K562 (cell line): ENCODE measurements around the gene OR51V1. TPM values are rescaled to one million over a fixed set of nuclear protein-coding genes. Genes with fewer than 3 reads are reported as not detected.

ENCODE experiments used
- ATAC-seq: fragments of 200-7000 bp; cut with Tn5 transposase; 3 replicates; pipeline ENCODE4 v1.9.1; 2020; ENCODE audit warnings: moderate library complexity
- BruUV-seq: library from RNA; stranded (reverse); fragments of 400-500 nt; replicated peaks from 2 replicates; lab custom pipeline; 2021; lab: Mats Ljungman, UMichigan
- CTCF ChIA-PET: fragments of 300-600 bp; formaldehyde crosslinking; extraction: SDS; loops from one replicate; lab custom pipeline; 2021; ENCODE audit warnings: low intra/inter-chr PET ratio; lab: Yijun Ruan, JAX
- POLR2A ChIA-PET: fragments of 300-600, 350-650 bp; sonication (Branson Sonifier 250); formaldehyde crosslinking; extraction: SDS; loops from one replicate; lab custom pipeline; 2021; ENCODE audit warnings: antibody characterized with exemption, inconsistent platforms; lab: Yijun Ruan, JAX
- DNase-seq, 4 experiments: peaks; one replicate each; pipeline versions ENCODE4 v3.0.0 to v3.0.0-alpha.2; 2011 to 2018; ENCODE audit warnings: low spot score in 3 of 4, mixed read lengths in 3 of 4; ENCODE audit errors: extremely low read depth in 1 of 4
- FAIRE-seq: peaks from 2 replicates; lab custom pipeline; 2011; peaks lifted over from hg19 to GRCh38; lab: Jason Lieb, UNC
- H2AFZ ChIP-seq: 2 replicates; pipeline ENCODE4 v1.6.0; 2011; ENCODE audit warnings: low read depth, low read length, control low read depth, inconsistent platforms
- H3K27ac ChIP-seq: fragments of 200-600 bp; 3 replicates; pipeline ENCODE4 v1.8.0; 2011; ENCODE audit warnings: low read depth, mild to moderate bottlenecking, control low read depth, inconsistent platforms, low read length, moderate library complexity, mixed read lengths; ENCODE audit errors: extremely low read depth
- H3K27me3 ChIP-seq, 2 experiments: fragments of 300-600 bp in 1 of 2; 2 replicates in 1 of 2; 3 replicates in 1 of 2; pipeline versions ENCODE4 v1.6.0 to v1.8.0; 2011; ENCODE audit warnings: inconsistent platforms in 2 of 2, low read length in 2 of 2, mild to moderate bottlenecking in 1 of 2, mixed read lengths in 1 of 2, moderate library complexity in 1 of 2; ENCODE audit not compliant: control insufficient read depth in 2 of 2, insufficient read depth in 2 of 2
- H3K36me3 ChIP-seq: fragments of 300-600 bp; 3 replicates; pipeline ENCODE4 v1.8.0; 2011; ENCODE audit warnings: mild to moderate bottlenecking, low read length, inconsistent platforms; ENCODE audit not compliant: control insufficient read depth, insufficient read depth
- H3K4me1 ChIP-seq, 2 experiments: fragments of 200-600 bp in 1 of 2; replicated peaks in 1 of 2; 2 replicates in 1 of 2; 3 replicates in 1 of 2; pipeline versions ENCODE4 v1.5.1 to v1.8.0; 2011; ENCODE audit warnings: inconsistent platforms in 2 of 2, low read length in 2 of 2, mild to moderate bottlenecking in 1 of 2, mixed read lengths in 1 of 2, moderate library complexity in 1 of 2; ENCODE audit not compliant: control insufficient read depth in 2 of 2, insufficient read depth in 2 of 2
- H3K4me2 ChIP-seq: 2 replicates; pipeline ENCODE4 v1.6.1; 2011; ENCODE audit warnings: low read length, control low read depth, inconsistent platforms, mixed read lengths; ENCODE audit not compliant: insufficient read depth
- H3K4me3 ChIP-seq: fragments of 200-600 bp; sonication (generic), shearing (Covaris generic); 2 replicates; pipeline ENCODE4 v1.5.1; 2016; ENCODE audit warnings: control low read depth, inconsistent platforms
- H3K79me2 ChIP-seq: fragments of 200-600 bp; 3 replicates; pipeline ENCODE4 v1.8.0; 2011; ENCODE audit warnings: low read length, inconsistent platforms; ENCODE audit not compliant: control insufficient read depth, insufficient read depth
- H3K9ac ChIP-seq, 2 experiments: 2 replicates each; pipeline versions ENCODE4 v1.6.0 to v1.6.1; 2011; ENCODE audit warnings: low read depth in 2 of 2, low read length in 2 of 2, control low read depth in 1 of 2, inconsistent platforms in 1 of 2, mild to moderate bottlenecking in 1 of 2, mixed read lengths in 1 of 2; ENCODE audit not compliant: insufficient read depth in 1 of 2
- H3K9me1 ChIP-seq: one replicate; pipeline ENCODE4 v1.6.0; 2011; ENCODE audit warnings: inconsistent platforms, mild to moderate bottlenecking, low read length, moderate library complexity; ENCODE audit not compliant: control insufficient read depth, insufficient read depth
- H3K9me3 ChIP-seq: replicated peaks from 2 replicates; pipeline ENCODE4 v1.5.1; 2011; ENCODE audit warnings: low read depth, low read length, inconsistent platforms; ENCODE audit not compliant: control insufficient read depth, insufficient read depth
- H4K20me1 ChIP-seq: replicated peaks from 2 replicates; pipeline ENCODE4 v1.6.1; 2011; ENCODE audit warnings: low read length, inconsistent platforms, mixed read lengths; ENCODE audit not compliant: control insufficient read depth, insufficient read depth
- ARID1B ChIP-seq: fragments of 450-650 bp; IDR thresholded peaks from 2 replicates; pipeline ENCODE4 v1.6.1; 2016; ENCODE audit warnings: antibody characterized with exemption, mild to moderate bottlenecking, inconsistent platforms
- BHLHE40 ChIP-seq: IDR thresholded peaks from 2 replicates; pipeline ENCODE4 v1.6.1; 2011; ENCODE audit warnings: low read length, improper control_type of control experiment
- DEAF1 ChIP-seq: fragments of 450-650 bp; formaldehyde crosslinking; IDR thresholded peaks from 2 replicates; pipeline ENCODE4 v1.4.0; 2020; ENCODE audit warnings: mild to moderate bottlenecking, moderate library complexity
- E2F1 ChIP-seq: sonication (generic); formaldehyde crosslinking; IDR thresholded peaks from 2 replicates; pipeline ENCODE4 v1.8.1; 2023; ENCODE audit warnings: mild to moderate bottlenecking, missing genetic modification reagents, moderate library complexity
- FIP1L1 ChIP-seq: fragments of 200-400 bp; formaldehyde crosslinking; IDR thresholded peaks from 2 replicates; pipeline ENCODE4 v1.6.1; 2018; ENCODE audit warnings: mild to moderate bottlenecking, low read depth, low read length; ENCODE audit not compliant: poor library complexity, severe bottlenecking
- FOXA3 ChIP-seq, 2 experiments: fragments of 450-650 bp in 1 of 2; sonication (generic) in 1 of 2; formaldehyde crosslinking; IDR thresholded peaks in 1 of 2; conservative IDR thresholded peaks in 1 of 2; 2 replicates each; pipeline versions ENCODE4 v1.4.0 to v1.8.0; 2020 to 2022; ENCODE audit warnings: mild to moderate bottlenecking in 2 of 2, missing genetic modification reagents in 1 of 2
- FOXM1 ChIP-seq, 2 experiments: fragments of 450-650 bp in 1 of 2; sonication (generic) in 1 of 2; formaldehyde crosslinking in 1 of 2; IDR thresholded peaks; 2 replicates each; pipeline versions ENCODE4 v1.6.1 to v1.9.0; 2017 to 2022; ENCODE audit warnings: low read depth in 2 of 2, mild to moderate bottlenecking in 2 of 2, missing genetic modification reagents in 1 of 2, moderate library complexity in 1 of 2
- HINFP ChIP-seq: fragments of 450-650 bp; conservative IDR thresholded peaks from 2 replicates; pipeline ENCODE4 v1.6.1; 2016; ENCODE audit warnings: missing genetic modification characterization, low read depth, mild to moderate bottlenecking, control low read depth, missing compliant biosample characterization
- KDM1A ChIP-seq, 2 experiments: fragments of 450-650 bp; IDR thresholded peaks; 2 replicates each; pipeline ENCODE4 v1.6.1; 2016; ENCODE audit warnings: mild to moderate bottlenecking in 2 of 2
- RCOR1 ChIP-seq, 2 experiments: IDR thresholded peaks; 2 replicates each; pipeline ENCODE4 v1.6.1; 2012; ENCODE audit warnings: low read depth in 2 of 2, low read length in 2 of 2, borderline replicate concordance in 1 of 2, improper control_type of control experiment in 1 of 2
- SIRT6 ChIP-seq: IDR thresholded peaks from one replicate; pipeline ENCODE4 v1.6.1; 2012; ENCODE audit warnings: low read depth, mild to moderate bottlenecking, control low read depth, inconsistent platforms, low read length, moderate library complexity
- TCF3 ChIP-seq: sonication (generic); formaldehyde crosslinking; IDR thresholded peaks from 2 replicates; pipeline ENCODE4 v1.4.0; 2020; ENCODE audit warnings: mild to moderate bottlenecking, missing genetic modification reagents
- TEAD2 ChIP-seq: fragments of 450-650 bp; IDR thresholded peaks from 2 replicates; pipeline ENCODE4 v1.6.1; 2016; ENCODE audit warnings: missing genetic modification characterization, control low read depth, missing compliant biosample characterization
- XRCC5 ChIP-seq: fragments of 200-400 bp; formaldehyde crosslinking; IDR thresholded peaks from 2 replicates; pipeline ENCODE4 v1.6.1; 2017; ENCODE audit warnings: low read depth, mild to moderate bottlenecking, low read length
- WGBS: fragments of 100-300 bp; shearing (Covaris generic); methylation state at CpG from one replicate; pipeline ENCODE4 v1.1.6; 2016; ENCODE audit warnings: low coverage, mixed read lengths; ENCODE audit not compliant: insufficient coverage; ENCODE audit errors: missing lambda C conversion rate; 5-methylcytosine and 5-hydroxymethylcytosine counted together
- in situ Hi-C: fragments of 300-500 bp; cut with MboI; formaldehyde crosslinking; loops from 4 replicates; pipeline ENCODE4 v1.15.0; 2018; ENCODE audit warnings: inconsistent platforms, mixed read lengths
- intact Hi-C: fragments of 100-400 bp; cut with micrococcal nuclease; formaldehyde crosslinking; loops from 2 replicates; pipeline ENCODE4 v1.14.2; 2022
- polyA plus RNA-seq, 8 experiments: library from polyadenylated mRNA; depleted of rRNA in 4 of 8; stranded (reverse) in 5 of 8; unstranded in 3 of 8; fragments of >200 nt; fragmentation: Nextera tagmentation in 2 of 8; fragmentation: Illumina TruSeq in 1 of 8; extraction: Ambion mirVana in 2 of 8; extraction: Trizol in 1 of 8; gene quantifications; 2 replicates each; pipeline versions ENCODE4 v1.2.1 to v1.2.3, GENCODE V29; 2011 to 2014; ENCODE audit warnings: inconsistent platforms in 1 of 8, missing spikeins in 1 of 8
- total RNA-seq, 7 experiments: library from RNA; depleted of rRNA in 6 of 7; stranded (reverse); fragments of >200 nt in 6 of 7; fragmentation: Illumina TruSeq in 2 of 7; extraction: Trizol in 2 of 7; gene quantifications; 2 replicates each; pipeline versions ENCODE4 v1.2.1 to v1.2.3, GENCODE V29; 2011 to 2021; ENCODE audit warnings: low replicate concordance in 1 of 7
- TF ChIP-seq, protein P1 (sequence below): fragments of 250-450 bp; sonication (Bioruptor Pico); IDR thresholded peaks from 2 replicates; pipeline ENCODE4 v1.8.0; 2022; ENCODE audit warnings: moderate library complexity, mild to moderate bottlenecking, inconsistent platforms

Gene OR51V1
- total and polyA plus RNA-seq, 9 of the 15 experiments (the other 6 are each of a cell fraction or from before 2014, with no cell fraction given) = not detected

DNA sequence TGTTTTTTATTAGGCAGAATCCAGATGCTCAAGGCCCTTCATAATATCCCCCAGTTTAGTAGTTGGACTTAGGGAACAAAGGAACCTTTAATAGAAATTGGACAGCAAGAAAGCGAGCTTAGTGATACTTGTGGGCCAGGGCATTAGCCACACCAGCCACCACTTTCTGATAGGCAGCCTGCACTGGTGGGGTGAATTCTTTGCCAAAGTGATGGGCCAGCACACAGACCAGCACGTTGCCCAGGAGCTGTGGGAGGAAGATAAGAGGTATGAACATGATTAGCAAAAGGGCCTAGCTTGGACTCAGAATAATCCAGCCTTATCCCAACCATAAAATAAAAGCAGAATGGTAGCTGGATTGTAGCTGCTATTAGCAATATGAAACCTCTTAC is 25.0 kb upstream of the OR51V1 start:
- POLR2A ChIA-PET = interaction anchor here (0.5 to 1.3 kb wide), 6 partner anchors 11 to 157 kb away, joined by 3 to 8 read pairs (median 3); no protein-coding TSS in a partner anchor
- 0 out of 2 replicates have a peak overlapping the region, but pooled peaks have one; percentile 34 for H2AFZ ChIP-seq
- no peaks in the 10 kb centered on the region for H3K9me1 ChIP-seq
- H3K4me1 ChIP-seq = peaks cover 9 to 17% of the 10 kb centered on the region in 2 experiments; a peak in 4 of 5 replicates
- FAIRE-seq = peak; percentile 46
- intact Hi-C loops = no loop called here
- peak; percentile 79 for ATAC-seq
- H3K79me2 ChIP-seq = no peaks in the 10 kb centered on the region
- 8% methylated on average over 2 of the region's 2 CpGs for WGBS
- H4K20me1 ChIP-seq = no peaks in the 10 kb centered on the region
- H3K27ac ChIP-seq = no peak overlapping the region; the same call in 2 of the 3 replicates
- H3K9ac ChIP-seq = no peak overlapping the region
- CTCF ChIA-PET = no interaction called here
- in situ Hi-C loops = no loop called here
- H3K27me3 ChIP-seq = no peaks in the 10 kb centered on the region
- BruUV-seq = no TSS peak
- peak; percentile 29 to 77 (median 50) for DNase-seq
- H3K9me3 ChIP-seq = no peaks in the 10 kb centered on the region
- no peaks in the 10 kb centered on the region for H3K36me3 ChIP-seq
- H3K4me3 ChIP-seq = no peak overlapping the region
- H3K4me2 ChIP-seq = no peak overlapping the region; the same call in 1 of the 2 replicates
- TF ChIP-seq FOXM1 (IDR thresholded peaks at IDR 0.05; ENCODE audit: low read depth) (no peak; the same call in 1 of the 2 replicates), FOXM1 (CRISPR knock-in tag; IDR thresholded peaks at IDR 0.05; ENCODE audit: low read depth) (no peak), FIP1L1 (no peak), BHLHE40 (peak; percentile 68; the same call in 1 of the 2 replicates), SIRT6 (no peak), DEAF1 (CRISPR knock-in tag) (no peak), TEAD2 (tag) (no peak), ARID1B (peak; percentile 78), RCOR1 (IDR thresholded peaks at IDR 0.05; ENCODE audit: borderline replicate concordance in 1 of 2, low read depth in 2 of 2, low read length in 2 of 2) (peak in 1 of 2 experiments; percentile 89; a peak in 3 of 4 replicates), FOXA3 (CRISPR knock-in tag; conservative IDR thresholded peaks at IDR 0.05 in 1 of 2, IDR thresholded peaks at IDR 0.05 in 1 of 2) (no peak), E2F1 (CRISPR knock-in tag) (no peak), HINFP (tag) (no peak), KDM1A (IDR thresholded peaks at IDR 0.05) (peak; percentile 50 to 56; a peak in 3 of 4 replicates), TCF3 (CRISPR knock-in tag) (peak; percentile 63), XRCC5 (no peak)
- TF ChIP-seq, protein P1, sequence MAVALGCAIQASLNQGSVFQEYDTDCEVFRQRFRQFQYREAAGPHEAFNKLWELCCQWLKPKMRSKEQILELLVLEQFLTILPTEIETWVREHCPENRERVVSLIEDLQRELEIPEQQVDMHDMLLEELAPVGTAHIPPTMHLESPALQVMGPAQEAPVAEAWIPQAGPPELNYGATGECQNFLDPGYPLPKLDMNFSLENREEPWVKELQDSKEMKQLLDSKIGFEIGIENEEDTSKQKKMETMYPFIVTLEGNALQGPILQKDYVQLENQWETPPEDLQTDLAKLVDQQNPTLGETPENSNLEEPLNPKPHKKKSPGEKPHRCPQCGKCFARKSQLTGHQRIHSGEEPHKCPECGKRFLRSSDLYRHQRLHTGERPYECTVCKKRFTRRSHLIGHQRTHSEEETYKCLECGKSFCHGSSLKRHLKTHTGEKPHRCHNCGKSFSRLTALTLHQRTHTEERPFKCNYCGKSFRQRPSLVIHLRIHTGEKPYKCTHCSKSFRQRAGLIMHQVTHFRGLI (CRISPR knock-in tag) = no peak
